GM19099 (cell line): ENCODE measurements around the gene EBI3.

ENCODE experiments used
- POLR2A ChIP-seq: IDR thresholded peaks from 3 replicates; pipeline ENCODE4 v1.6.1; 2011; ENCODE audit warnings: low read depth; ENCODE audit not compliant: insufficient read length; ENCODE audit errors: extremely low read depth

EBI3 gene

DNA sequence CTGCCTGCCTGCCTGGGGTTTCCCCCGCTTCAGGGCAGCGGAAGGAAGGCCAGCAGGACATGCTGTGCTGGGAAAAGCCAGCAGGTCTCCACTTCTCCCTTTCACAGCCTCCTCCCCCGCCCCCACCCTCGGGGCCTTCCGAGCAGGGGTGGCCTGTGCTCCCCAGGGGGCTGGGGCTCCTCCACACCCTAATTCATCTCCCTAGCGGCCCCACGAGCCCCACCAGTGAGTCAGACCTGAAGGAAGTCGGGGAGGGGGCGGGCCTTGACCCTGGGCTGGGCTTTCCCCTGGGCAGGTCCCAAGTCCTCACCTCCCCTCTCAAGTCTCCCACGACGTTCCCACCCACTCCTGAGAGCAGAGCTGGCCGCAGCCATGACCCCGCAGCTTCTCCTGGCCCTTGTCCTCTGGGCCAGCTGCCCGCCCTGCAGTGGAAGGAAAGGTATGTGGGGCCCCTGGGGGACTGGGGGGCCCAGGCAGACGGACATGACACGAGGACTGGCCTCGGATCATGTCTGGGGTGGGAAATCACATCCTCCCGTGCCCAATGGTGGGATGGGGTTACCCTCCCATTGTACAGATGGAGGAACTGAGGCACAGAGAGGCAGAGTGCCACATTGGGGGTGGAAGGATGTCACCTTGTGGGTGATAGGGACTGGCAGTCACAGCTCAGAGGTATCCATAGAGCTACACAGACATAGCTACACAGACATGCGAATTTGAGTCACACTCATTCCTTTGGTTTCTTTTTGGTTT lies at the start of gene EBI3:
EBI3 (plus strand) TSS at position 345 of the 753 bp plus-strand sequence; CDS start at position 373, 28 bp downstream.
- TF ChIP-seq POLR2A, result peak; percentile 70

DNA sequence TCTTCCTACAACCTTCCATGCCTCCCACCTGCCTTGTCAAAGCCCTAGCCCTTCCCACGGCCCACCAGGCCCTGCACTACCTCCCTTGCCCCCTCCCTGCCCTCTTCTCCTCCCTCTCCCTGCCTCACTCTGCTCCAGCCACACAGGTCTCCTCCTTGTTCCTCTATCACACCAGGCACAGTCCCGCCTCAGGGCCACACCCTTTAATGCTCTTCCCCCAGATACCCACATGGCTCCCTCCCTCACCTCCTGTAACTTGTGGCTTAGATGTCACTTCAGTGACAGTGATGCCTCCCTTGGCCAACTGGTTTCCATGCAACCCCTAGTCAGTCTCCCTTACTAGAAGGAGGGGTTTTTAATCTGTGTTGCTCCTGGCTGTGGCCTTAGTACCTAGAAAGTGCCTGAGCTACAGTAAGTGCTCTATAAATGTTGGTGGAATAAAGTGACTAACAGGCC lies 48.2 kb upstream of the EBI3 start:
- TF ChIP-seq POLR2A, result no peak

DNA sequence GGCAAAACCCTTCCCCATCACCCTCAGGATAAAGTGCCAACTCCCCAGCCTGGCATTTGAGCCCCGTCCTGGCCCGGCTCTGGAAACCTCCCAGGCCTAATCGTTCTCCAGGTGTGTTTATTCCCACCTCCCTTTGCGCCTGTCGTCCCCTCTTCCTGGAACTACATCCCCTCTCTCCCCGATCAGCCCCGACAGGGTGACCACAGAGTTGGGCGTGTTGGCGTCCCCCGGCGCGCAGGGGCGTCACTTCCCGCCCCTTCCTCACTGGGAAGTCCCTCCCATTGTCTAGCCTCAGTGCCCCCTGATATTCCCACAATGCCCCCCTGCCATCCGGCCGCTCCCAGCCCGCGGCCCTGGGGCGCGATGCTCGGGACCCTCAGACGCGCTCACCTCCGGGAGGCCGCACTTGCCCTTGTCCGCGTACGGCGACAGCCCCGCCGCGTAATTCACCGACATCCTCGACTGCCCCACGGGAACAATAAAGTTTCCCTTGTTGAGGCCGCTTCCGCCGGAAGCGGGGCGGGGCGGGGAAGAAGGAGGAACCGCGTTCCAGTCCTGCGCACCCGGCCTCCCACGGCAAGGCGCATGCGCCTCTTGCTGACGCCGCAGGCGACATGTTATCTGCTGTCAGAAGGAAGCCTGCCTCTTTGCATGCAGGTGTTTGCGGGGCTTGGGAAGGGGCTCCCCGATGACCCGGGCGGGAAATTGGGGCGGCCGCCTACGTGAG lies 47.1 kb upstream of the EBI3 start, which contains the start of the genes ANKRD24 and SIRT6:
ANKRD24 (plus strand) TSS at position 606 of the 727 bp plus-strand sequence. CDS start 3,737 bp downstream, outside the sequence.
SIRT6 (minus strand) TSS at position 480 of the 727 bp plus-strand sequence; CDS start at position 456, 24 bp downstream.
- TF ChIP-seq POLR2A, result peak; percentile 91

DNA sequence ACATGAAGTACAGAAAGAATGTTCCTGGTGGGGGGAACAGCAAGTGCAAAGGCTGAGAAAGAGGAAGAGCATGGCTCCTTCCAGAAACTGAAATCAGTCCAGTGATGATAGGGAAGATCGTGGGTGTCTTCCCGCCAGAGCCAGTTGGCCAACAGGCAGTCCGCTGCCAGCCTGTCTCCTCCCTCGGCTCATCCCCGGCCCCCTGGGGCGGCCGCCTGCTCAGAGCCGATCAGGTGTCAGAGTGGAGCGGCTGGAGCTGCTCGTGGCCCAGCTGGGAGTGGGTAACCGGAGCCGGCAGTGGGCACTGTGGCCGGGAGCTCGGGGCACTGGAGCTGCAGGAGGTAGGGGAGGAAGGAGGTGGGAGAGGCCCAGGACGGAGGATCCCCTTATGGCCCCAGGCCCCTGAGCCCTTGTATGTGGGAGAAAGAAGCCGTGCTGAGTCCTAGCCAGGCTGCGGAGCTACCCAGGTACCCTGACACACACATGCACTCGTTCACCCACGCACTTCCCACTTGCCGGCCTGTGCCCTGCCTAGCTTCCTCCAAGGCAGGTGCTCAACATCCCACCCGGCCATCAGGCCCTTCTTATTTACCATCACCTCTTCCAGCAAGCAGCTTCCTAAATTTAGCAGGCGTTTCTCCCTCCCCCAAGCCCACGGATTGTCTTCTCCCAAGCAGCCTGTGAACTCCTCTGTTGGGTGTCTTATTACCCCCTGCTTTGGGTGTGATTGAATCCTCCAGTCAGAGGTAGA lies 45.2 kb upstream of the EBI3 start:
- no peak for TF ChIP-seq POLR2A

DNA sequence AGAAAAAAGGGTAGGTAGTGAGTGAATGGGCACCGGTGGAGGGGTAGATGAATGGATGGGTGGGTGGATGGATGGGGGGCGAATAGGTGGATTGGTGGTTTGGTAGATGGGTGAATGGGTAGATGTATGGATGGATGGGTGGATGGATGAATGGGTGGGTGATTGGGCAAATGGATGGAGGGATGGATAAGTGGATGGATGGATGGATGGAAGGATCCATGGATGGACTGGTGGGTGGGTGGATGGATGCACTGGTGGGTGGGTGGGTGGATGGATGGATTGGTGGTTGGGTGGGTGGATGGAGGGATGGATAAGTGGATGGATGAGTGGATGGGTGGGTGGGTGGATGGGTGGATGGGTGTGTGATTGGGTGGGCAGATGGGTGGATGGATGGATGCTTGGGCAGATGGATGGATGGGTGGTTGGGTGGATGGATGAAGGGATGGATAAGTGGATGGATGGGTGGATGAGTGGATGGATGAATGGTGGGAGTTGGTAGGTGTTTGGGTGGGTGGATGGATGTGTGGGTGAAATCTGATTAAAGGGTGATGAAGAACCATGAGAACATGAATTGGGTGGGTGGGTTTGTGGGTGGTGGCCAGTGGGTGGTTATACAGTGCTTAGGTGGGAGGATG lies 44.5 kb upstream of the EBI3 start:
- no peak for TF ChIP-seq POLR2A

DNA sequence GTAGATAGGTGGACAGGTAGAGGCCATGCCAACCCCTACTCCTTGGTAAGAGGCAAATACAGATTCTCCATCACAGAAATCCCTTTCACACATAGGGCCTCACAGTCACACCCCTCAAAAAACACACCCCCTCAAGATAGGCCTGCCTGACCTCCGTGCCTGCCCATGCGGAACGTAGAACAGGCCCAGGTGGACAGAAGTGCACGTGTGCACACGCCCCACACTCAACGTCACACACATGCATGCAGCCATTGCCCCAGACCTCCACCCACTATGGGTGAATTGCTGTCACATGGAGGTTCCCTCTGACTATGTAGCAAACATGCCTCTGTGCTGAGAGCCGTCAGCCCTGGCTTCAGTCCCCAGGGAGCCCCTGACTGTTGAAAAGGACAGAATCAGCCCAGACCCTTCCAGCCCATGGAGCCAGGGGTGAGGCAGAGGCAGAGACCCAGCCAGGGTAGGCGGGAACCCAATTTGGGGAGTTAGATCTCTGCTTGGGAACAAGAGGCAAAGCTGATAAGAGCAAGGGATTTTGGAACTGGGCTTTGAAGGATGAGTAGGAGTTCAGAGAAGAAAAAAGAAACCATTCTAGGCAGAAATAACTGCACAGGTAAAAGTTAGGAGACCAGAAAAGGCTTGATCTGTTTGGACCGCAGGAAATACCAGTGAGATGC lies 43.8 kb upstream of the EBI3 start:
- TF ChIP-seq POLR2A, result no peak

DNA sequence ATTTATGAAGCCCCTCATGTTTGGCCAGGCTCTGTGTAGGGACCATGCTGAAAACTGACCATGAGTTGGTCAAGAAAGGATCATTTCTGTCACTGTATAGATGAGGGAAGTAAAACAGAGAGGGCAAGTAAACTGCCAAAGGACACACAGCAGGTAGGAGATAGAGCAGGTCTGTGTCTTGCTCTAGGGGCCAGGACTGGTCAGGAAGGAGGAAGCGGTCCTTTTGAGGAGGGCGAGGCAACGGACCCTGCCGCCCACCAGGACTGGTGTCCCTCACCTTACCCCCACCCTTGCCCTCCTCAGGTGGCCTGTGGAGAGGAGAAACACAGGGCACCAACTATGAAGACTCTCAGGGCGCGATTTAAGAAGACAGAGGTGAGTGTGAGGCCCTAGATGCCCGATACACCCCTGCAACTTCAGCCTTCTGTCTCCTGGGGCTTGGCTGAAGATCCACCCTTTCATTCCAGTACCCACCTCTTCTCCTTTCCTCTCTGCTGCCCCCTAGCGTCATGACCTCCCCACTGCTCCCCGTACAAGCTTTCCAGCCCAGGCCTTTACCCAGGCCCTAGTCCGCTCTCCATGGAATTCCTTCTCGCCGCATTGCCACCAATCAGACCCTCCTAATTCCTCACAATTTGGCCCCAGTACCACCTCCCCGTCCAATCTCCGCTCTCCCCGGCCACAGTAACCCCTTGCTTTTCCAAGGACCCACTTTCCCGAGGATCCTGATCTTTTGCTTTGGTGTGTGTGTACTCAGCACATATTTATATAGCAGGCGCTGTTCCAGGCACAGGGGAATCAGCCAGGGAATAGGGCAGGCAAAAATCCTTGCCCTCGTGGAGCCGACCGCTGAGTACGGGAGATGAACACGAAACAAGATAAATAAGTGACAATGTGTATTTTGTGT lies 43.0 kb upstream of the EBI3 start:
- no peak for TF ChIP-seq POLR2A

DNA sequence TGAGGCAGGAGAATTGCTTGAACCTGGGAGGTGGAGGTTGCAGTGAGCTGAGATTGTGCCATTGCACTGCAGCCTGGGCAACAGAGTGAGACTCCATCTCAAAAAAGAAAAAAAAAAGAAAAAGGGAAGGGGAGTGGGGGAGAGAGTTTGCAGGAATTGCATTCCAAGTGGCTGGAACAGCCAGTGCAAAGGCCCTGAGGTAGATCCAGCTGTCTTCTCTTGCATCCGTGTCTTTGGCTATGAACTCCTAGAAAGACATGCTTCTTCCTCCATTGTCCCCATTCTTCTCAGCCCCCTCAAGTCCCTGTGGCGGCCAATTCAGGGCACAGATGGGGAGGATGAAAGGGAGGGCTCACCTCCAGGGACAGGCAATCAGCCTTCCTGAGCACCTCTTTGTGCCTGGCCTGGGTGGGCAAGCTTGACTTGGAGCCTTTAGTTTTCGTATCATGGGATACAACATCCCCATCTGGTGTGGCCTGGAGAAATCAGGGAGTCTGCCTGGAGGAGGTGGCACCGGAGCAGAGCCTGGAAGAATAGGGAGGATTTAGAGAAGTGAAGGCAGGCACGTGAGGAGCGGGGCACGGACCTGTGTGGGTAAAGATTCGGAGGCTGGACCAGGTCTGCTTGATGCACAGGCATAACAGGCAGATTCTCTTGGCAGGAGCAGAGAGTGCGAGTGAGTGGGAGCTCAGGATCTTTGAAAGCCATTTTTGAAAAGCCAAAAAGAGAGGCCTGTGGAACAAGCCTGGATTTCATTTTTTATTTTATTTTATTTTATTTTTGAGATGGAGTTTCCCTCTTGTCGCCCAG lies 41.8 kb upstream of the EBI3 start:
- TF ChIP-seq POLR2A, result no peak

DNA sequence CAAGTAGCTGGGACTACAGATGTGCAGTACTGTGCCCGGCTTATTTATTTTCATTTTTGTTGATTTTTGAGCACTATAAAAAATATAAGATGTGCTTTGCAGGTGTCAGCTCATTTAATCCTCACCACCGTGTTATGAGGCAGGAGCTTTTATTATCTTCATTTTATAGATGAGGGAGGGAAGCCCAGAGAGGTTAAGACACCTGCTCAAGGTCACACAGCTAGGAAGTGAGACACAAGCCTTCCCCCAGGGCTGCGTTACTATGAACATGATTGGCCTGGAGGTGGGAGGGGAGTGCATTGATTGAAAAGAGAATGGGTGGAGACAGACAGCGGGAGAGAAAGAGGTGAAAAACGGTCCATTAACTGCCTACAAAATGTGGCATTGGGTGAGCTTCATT lies 39.7 kb upstream of the EBI3 start:
- no peak for TF ChIP-seq POLR2A

DNA sequence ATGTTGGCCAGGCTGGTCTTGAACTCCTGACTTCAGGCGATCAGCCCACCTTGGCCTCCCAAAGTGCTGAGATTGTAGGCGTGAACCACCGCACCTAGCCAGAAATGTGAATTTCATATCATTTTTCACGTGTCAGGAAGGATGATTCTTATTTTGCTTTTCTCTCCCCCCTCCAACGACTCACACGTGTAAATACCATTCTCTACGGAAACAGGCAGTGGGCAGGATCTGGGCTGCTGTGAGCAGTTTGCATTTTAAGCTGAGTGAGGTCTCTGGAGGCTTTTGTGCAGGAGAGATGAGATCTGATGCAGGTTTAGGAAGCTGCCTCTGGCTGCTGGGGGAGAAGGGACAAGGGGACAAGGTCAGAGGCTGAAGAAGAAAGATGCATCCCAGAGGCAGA lies 35.0 kb upstream of the EBI3 start:
- TF ChIP-seq POLR2A, result no peak

DNA sequence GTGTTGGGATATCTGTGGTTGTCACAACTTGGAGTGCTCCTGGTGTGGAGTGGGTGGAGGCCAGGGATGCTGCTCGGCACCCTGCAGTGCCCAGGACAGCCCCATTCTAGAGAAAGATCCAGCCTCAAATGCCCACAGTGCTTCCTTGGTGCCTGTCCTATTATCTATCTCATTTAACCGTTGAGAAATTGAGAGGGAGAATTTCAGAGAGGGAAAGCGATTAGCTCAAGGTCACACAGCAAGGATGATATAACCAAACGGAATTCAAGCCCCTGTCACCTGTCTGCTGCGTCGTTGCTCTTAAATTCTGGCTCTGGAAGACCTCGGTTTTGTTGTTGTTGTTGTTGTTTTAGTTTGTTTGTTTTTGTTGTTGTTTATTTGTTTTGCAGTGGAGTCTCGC lies 33.3 kb upstream of the EBI3 start:
- no peak for TF ChIP-seq POLR2A

DNA sequence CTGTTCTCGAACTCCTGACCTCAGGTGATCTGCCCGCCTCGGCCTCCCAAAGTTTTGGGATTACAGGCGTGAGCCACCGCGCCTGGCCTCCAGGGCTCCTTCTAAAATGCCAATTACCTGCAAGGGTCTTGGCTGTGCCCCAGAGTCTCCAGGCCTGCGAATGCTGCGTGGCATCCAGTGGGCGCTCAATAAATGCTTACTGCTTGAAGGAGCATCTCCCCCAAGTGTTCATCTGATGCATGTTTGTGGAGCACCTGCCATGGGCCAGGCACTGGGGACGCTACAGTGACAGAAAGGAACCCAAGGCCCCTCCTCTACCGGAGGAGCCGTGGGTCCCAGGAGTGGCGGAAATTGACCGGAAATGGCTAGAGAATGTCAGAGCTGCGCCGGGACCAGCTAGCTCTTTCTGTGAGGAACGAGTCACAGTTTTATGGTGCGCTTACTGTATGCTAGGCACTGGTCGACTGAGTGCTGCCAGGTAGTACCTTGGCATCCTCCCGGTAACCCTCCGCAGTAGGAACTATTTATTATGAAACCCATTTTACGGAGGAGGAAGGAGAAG lies 32.7 kb upstream of the EBI3 start:
- TF ChIP-seq POLR2A, result no peak
